Measurements from ENCODE around the gene C2orf76.

DNA sequence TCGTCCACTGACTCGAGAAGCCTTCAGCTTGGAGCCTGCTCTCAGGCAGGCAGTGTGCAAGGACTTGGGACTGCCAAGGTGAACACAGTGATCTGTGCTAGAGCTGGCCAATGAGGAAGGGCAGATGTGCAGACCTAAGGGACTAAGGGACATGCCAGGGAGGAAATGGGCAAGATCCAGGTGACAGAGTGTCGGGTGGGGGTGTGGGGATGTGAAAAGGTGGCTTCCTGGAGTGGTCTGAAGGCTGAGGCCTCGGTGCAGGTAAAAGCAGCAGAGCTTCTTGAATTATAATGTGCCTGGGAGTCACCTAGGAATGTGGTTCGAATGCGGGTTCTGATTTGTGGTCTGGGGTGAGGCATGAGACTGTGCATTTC, 101.0 kb downstream of the C2orf76 start:
- TF ChIP-seq ARNTL (CRISPR knock-in tag; IDR thresholded peaks at IDR 0.05; ENCODE audit: borderline replicate concordance, low read depth) (no peak), ZNF70 (CRISPR knock-in tag; IDR thresholded peaks at IDR 0.05) (no peak), BACH2 (CRISPR knock-in tag; IDR thresholded peaks at IDR 0.05; ENCODE audit: borderline replicate concordance) (no peak), PPARA (CRISPR knock-in tag; IDR thresholded peaks at IDR 0.05; ENCODE audit: borderline replicate concordance) (no peak)
